ENCODE results near the gene PLCD3.

PLCD3 gene

GRCh38 chr17:45145035-45145389 lies 12.7 kb upstream of the PLCD3 start:
- Histone ChIP-seq H3K9me2 (replicated peaks; ENCODE audit: insufficient read depth, low read length) (no peaks in the 10 kb centered on the region), H3F3A (ENCODE audit: insufficient read depth) (peaks cover 2% of the 10 kb centered on the region; the same call in 1 of the 2 replicates), H3K9ac (ENCODE audit: low read length) (no peak overlapping the region), H3K36me3 (ENCODE audit: low read length) (no peaks in the 10 kb centered on the region), H3K4me3 (ENCODE audit: insufficient read depth, low read length, poor library complexity, severe bottlenecking) (no peak overlapping the region), H2AFZ (ENCODE audit: low read depth, low read length, severe bottlenecking) (no peak overlapping the region), H3K79me2 (ENCODE audit: insufficient read depth, low read length) (no peaks in the 10 kb centered on the region), H4K20me1 (ENCODE audit: low read depth, low read length) (no peaks in the 10 kb centered on the region), H3K4me2 (ENCODE audit: low read depth, low read length, poor library complexity, severe bottlenecking) (no peak overlapping the region), H3K27ac (ENCODE audit: low read depth, low read length) (no peak overlapping the region), H3K9me3 (ENCODE audit: insufficient read depth, low read length) (no peaks in the 10 kb centered on the region), H3K27me3 (ENCODE audit: low read length) (no peaks in the 10 kb centered on the region)
- TF ChIP-seq EZH2phosphoT487 (conservative IDR thresholded peaks at IDR 0.05; ENCODE audit: low read length) (no peak), CTCF (IDR thresholded peaks at IDR 0.05; ENCODE audit: insufficient read depth, low read length, poor library complexity, severe bottlenecking) (no peak)

- H2AFZ ChIP-seq (ENCODE audit: low read depth, low read length, severe bottlenecking) = no peak overlapping the region
- no peak overlapping the region for H3K9ac ChIP-seq (ENCODE audit: low read length)
- H3F3A ChIP-seq (ENCODE audit: insufficient read depth) = peaks cover 2% of the 10 kb centered on the region; the same call in 1 of the 2 replicates
- H3K36me3 ChIP-seq (ENCODE audit: low read length) = no peaks in the 10 kb centered on the region
- H3K27ac ChIP-seq (ENCODE audit: low read depth, low read length) = no peak overlapping the region
- no peak overlapping the region for H3K4me3 ChIP-seq (ENCODE audit: insufficient read depth, low read length, poor library complexity, severe bottlenecking)
- H4K20me1 ChIP-seq (ENCODE audit: low read depth, low read length) = no peaks in the 10 kb centered on the region
- H3K27me3 ChIP-seq (ENCODE audit: low read length) = no peaks in the 10 kb centered on the region
- TF ChIP-seq CTCF (IDR thresholded peaks at IDR 0.05; ENCODE audit: insufficient read depth, low read length, poor library complexity, severe bottlenecking) (no peak), EZH2phosphoT487 (conservative IDR thresholded peaks at IDR 0.05; ENCODE audit: low read length) (no peak)
- H3K9me3 ChIP-seq (ENCODE audit: insufficient read depth, low read length) = no peaks in the 10 kb centered on the region
- no peaks in the 10 kb centered on the region for H3K79me2 ChIP-seq (ENCODE audit: insufficient read depth, low read length)
- H3K4me2 ChIP-seq (ENCODE audit: low read depth, low read length, poor library complexity, severe bottlenecking) = no peak overlapping the region
- no peaks in the 10 kb centered on the region for H3K9me2 ChIP-seq (replicated peaks; ENCODE audit: insufficient read depth, low read length)
Observed at GRCh38 chr17:45144199-45145034, 12.1 kb upstream of the PLCD3 start.

GRCh38 chr17:45143767-45144198 lies 11.5 kb upstream of the PLCD3 start:
- H3F3A ChIP-seq (ENCODE audit: insufficient read depth) = peaks cover 2% of the 10 kb centered on the region; the same call in 1 of the 2 replicates
- H3K4me2 ChIP-seq (ENCODE audit: low read depth, low read length, poor library complexity, severe bottlenecking) = no peak overlapping the region
- no peaks in the 10 kb centered on the region for H4K20me1 ChIP-seq (ENCODE audit: low read depth, low read length)
- no peaks in the 10 kb centered on the region for H3K27me3 ChIP-seq (ENCODE audit: low read length)
- TF ChIP-seq EZH2phosphoT487 (conservative IDR thresholded peaks at IDR 0.05; ENCODE audit: low read length) (no peak), CTCF (IDR thresholded peaks at IDR 0.05; ENCODE audit: insufficient read depth, low read length, poor library complexity, severe bottlenecking) (no peak)
- H2AFZ ChIP-seq (ENCODE audit: low read depth, low read length, severe bottlenecking) = no peak overlapping the region
- no peaks in the 10 kb centered on the region for H3K36me3 ChIP-seq (ENCODE audit: low read length)
- no peaks in the 10 kb centered on the region for H3K9me2 ChIP-seq (replicated peaks; ENCODE audit: insufficient read depth, low read length)
- no peak overlapping the region for H3K27ac ChIP-seq (ENCODE audit: low read depth, low read length)
- no peaks in the 10 kb centered on the region for H3K79me2 ChIP-seq (ENCODE audit: insufficient read depth, low read length)
- H3K9me3 ChIP-seq (ENCODE audit: insufficient read depth, low read length) = no peaks in the 10 kb centered on the region
- no peak overlapping the region for H3K4me3 ChIP-seq (ENCODE audit: insufficient read depth, low read length, poor library complexity, severe bottlenecking)
- no peak overlapping the region for H3K9ac ChIP-seq (ENCODE audit: low read length)

All from SU-DHL-6 (cell line).